Activated CD4-positive, alpha-beta T cell treated with anti-CD3 and anti-CD28 coated beads, Interleukin-2, amount 50 U/mL, for 16 hours (primary cell): ENCODE results near the gene GYPA.
"Not testable (repeated sequence)": the region's sequence is repeated elsewhere in the genome, so short reads cannot be mapped to it uniquely, and the experiment has no call there.

ENCODE experiments used
- DNase-seq: peaks from one replicate; pipeline ENCODE4 v3.0.0-alpha.2; 2020

The GYPA gene

DNA sequence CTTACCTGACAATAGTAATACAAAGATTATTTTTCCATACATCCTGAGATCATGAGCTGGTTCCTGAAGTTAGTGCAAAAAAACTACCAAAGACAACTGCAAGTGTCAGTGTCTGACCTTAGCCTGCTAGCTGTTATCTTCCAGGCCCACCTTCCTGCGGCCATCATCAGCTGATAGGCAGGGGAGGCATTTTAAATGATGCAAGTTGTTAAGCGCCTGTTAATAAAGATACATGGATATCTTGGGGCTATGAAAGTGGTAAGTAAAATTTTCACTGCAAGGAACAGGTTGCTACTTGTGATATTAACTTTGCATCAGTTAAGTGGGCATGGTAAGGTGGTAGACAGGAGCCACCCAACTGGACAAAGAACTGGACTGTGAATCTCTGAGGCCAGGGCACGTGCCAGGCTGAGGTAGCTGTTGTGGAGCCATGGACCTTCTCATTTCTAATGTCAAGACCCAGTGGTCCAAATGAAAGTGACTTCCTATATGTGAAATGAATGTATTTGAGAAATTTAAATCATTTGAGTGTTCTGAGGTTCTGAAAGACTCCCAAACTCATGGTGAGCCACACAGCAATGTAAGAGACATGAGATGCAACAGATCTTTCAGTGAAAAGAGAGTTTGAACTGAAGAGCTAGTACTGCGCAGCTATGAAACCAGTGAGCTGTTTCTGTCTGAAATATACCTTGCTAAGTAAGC, at the start of gene GYPA:
TSS of gene GYPA (minus strand) at position 125 of the 702 bp plus-strand sequence. CDS start at position 42, 83 bp downstream.
- DNase-seq, result not testable (repeated sequence)

DNA sequence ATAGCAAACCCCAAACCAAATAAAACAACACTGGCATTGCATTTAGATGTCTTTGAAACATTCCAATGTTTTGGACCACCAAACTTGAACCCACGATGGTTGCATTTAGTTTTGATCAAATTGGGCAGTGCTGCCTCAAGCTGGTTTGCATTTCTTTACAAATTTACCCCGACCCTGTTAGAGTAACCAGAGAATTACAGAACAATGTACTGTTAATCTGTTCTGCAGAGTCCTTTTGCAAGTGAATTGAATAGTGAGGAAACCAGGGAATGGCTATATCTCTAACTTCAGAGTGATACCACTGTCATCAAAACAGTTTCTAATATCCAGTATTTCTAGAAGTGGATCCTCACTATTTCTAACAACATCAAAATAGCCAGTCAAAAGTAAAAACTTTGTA, 49.5 kb upstream of the GYPA start:
- DNase-seq, result no peak

DNA sequence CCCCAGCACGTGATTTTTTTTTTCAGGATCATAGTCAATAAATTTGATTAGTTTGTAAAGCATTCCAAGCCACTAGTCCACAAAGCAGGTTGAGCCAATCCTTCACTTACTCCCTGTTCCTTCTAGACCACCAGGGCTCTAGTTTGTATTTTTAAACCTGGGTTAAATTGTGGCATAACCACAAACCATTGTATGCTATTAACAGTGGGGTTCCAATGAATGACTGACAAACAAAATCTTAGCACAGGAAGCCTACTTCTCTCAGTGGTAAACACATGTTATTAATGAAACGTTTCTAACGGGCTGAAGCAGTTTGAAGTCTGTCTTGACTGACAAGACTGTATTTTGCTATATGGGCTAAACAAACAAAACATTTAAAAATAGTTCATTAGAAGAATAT, 48.6 kb upstream of the GYPA start:
- no peak for DNase-seq

DNA sequence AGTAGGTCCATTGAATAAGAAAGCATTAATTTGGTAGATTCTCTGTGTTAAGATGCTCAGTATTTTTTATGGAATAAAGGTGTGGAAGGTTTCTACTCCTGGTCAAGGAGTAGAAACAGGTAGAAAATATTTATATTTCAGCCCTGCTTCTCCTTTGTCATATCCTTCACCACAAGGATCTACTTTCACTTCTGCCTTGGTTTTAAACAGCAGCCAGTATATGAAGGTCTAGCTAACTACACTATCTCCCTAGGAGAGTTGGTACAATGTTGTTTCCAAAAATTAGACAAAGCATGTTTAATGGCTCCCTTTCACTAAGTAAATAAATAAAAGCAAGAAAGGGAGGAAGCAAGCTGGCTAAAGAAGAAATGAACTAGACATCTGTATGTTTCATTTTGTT, 44.6 kb upstream of the GYPA start:
- no peak for DNase-seq

DNA sequence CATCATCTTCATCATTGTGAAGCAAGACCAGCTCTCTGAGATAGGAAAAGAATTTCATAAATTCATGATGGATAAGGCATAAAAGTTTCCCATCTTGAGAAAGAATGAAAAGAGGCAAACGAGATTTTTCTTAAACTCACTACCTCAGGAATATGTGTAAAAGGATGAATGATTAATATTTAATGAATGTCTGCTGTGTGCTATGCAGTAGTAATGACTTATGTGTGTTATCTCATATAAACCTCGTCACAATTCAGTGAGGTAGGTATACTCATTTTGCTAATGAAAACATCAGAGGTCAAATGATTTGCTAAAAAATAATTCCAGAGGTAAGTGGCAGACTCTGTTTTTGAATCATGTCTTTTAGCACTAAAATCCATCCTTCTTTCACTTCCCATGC, 42.6 kb upstream of the GYPA start:
- DNase-seq, result no peak

DNA sequence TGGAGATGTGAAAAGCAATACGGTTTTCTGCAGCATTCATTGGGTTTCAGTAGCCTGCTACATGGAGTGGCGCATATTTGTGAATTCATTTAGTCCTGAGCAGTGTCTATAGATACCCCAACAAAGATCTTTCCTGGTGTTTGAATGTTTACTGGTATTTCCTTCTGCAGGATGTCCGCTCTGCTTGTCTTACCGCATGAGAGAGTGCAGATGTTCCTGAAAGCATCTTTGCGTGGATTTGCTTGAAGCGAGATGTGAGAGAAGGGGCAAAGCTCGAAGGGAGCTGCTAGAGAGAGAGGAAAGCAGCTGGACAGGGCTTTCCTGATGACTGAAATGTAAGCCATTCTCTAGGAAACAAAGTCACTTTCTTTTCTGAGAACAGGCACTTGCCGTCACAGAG, 40.9 kb upstream of the GYPA start:
- DNase-seq, result no peak

DNA sequence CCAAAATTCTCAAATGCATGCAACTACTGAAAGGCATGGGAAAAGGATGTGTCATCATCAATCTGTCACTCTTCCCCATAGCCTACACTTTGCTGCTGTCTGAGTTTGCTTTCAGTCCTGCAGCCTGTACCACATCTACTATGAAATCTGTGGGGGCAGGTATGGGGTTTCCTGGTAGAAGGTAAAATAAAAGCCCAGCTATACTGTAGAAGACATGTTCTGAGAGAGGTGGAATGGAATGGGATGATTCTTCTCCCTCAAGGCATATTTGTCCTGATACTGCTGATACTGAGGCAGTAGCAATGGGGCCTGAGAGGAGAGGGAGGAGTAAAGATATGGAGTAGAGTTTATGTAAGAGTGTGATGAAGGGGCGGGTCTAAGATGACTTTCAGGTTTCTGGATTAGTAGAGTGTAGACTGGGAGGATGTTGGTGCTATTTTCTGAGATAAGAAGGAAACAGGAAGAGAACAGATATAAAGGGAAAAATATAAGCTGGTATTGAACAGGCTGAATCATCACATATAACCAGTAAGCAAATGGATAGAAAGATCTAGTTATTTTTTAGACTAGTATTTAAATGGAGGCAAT, 38.7 kb upstream of the GYPA start:
- DNase-seq, result peak; percentile 21

DNA sequence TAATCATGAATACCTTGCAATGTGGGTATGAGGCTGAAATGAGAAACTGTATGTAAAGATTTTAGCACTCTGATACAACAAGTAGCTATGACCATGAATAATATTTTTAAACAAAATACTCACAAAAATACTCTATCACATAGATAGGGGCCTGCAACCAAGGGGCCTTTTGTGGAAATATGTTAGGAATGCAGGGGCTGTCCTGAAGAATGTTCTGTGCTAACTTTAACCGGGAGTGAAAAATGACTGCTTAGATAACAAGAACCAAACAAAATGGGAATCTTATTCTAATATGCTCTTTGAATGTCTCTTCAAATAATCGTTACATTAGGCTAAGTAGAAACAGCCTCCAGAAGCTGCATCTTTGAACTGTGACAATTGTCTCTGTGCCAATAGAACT, 37.9 kb upstream of the GYPA start:
- no peak for DNase-seq

DNA sequence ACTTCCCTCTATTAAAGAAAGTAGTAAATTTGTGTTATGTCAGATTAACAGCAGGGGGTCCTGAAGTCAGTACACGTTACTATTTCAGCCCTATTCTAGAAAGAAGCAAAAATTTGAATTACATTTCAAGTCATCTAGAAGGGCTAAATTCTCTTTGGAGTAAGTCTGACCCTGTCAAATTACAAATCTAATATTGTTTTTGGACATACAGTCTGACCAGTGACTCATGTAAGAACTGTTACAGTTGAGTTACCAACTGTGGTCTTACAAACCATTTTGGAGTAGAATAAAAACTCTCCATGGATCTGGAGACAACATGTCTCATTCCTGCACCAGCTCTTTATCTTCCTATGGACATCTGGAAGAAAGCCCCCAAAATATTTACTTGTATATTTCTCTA, 36.0 kb upstream of the GYPA start:
- no peak for DNase-seq

DNA sequence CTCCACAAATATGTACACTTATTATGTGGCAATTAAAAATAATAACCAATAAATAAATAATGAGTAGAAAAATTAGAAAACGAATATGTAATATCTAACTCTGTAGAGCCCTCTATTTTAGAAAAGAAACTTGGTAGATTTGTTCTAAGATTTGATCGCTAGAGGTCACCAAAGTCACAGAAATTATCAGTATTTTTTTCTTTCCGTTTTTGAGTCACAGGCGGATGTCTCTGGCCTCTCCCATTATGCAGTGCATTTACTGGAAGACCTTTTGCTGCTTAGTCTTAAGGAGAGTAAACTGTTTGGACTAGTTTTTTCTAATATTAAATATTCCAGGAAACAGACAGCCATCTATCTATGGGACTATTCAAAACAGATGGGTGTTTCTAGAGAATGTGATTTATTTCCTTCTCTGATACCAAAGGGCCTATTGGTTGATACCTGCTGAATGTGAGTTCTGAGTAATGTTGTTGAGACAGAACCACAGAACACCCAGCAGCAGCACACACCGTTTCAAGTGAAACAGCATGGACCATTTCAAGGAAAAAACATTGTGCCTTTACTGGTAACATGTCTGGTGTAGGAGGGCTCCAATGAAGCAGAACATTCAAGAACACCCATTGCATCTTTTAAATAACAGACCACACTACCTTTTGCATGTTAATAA, 34.0 kb upstream of the GYPA start:
- peak; percentile 68 for DNase-seq

DNA sequence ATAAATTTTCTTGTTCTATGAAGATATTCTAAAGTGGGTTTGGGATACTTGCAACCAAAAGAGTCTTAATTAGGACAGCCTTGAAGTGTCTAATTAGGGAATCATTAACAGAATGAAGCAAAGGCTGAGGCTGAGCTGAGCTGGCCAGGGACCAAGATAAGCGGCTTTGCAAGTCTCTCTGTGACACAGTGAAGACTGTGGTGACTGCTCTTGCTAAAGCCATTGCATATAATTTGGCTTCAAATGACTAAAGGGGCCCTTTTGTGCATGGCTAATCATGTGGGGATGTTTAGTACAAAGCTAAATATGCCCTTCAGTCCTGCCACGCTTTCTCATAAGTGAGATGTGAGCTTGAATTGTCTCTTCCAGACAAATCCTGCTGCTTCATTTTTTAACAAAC, 31.2 kb upstream of the GYPA start:
- DNase-seq, result no peak

DNA sequence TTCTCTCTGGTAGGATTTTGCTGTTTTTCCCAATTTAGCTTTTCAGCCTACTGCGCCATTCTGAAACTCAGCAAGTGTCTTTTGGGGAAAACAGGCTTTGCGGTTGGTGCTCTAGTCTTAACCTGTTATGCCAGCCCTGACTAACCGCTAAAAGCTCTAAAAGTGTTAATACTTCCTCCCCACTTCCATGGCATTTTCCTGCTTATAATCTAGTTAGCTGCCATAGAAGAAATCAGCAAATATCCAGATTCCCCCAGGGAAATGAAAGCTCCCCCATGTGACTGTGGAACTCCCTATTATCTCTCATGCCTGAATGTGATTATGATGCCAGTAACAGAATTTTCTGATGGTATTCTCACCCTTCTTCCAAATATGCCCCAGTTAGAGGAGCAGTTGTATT, 28.7 kb upstream of the GYPA start:
- no peak for DNase-seq

DNA sequence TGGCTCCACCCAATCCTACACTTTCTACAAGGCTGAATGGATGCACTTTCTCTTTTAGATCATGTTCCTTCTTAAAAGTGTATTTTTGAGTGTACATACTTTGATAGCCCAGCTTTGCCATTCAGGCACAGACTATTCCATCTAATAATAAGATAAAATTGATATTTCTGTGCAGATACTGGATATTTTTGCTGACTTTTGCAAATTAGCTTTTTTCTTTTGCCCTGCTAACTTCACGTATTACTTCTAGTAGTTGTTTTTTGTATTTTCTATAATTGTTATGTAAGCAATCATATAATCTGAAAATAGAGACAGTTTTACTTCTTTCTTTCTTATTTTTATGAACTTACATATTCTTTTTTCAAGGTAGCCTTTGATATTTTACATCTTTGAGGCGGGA, 13.5 kb upstream of the GYPA start:
- DNase-seq, result no peak

DNA sequence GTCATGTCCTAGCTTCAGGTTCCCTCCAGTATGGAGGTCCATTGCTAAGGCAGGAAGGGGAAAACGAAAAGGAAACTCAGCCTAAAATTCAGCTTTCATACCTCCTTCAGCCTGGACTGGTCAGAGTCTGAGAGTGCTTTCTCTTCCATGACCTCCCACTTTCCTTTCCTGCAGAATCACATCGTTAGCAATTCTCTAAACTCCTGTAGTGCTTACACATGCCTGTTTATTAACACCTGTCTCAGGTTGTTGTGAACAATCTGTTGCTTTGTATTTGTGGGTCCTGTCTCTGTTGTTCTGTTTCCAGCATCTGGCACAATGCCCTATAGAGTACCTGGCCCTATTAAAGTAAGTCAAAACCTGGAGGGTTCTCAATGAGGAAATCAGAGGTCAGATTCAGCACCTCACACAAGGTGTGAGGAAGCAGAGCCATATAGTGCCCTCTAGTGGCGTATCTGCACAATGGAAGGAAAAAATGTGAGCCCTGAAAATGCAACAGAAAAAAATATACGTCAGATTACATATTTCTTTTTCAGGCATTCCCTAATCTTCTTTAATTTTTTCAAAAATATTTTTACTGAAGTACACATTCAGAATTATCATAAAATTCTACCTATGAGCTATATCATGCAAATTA, 2.3 kb upstream of the GYPA start:
- peak; percentile 29 for DNase-seq

DNA sequence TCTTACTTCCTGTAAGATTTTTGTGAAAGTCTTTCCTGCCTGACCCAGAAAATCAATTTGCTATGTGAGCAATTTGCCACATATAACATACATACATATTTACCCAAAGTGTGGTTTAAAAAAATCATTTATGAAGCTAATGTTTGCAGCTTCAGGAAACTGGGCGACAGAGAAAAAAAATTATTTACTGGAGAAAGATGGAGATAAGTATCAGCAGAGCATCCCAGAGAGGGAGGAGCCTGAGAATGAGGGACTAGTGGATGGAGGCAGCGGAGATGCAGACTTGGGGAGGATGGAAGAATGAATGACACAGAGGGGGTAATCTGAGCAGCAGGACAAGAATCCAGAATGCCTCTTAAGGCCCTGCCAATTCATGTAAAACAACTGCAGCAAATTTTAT, 975 bp upstream of the GYPA start:
- no peak for DNase-seq

DNA sequence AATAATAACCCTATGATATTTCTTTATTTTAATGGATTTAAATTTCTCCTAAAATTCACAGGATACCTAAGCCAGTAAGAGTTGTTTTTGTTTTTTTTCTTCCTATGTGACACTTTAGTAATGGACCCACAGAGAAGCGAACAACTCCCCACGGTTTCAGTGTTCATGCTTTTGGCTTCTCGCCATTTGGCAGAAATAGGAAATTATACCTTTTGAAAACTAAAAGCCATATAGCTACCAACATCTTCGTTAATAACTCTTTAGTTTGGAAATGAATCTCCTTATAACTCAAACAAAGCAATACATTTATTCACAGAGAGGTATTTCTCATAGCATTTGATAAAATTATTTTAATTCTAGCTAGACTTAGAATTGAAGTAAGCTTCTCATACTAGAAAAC, 527 bp downstream of the GYPA start:
- not testable (repeated sequence) for DNase-seq

DNA sequence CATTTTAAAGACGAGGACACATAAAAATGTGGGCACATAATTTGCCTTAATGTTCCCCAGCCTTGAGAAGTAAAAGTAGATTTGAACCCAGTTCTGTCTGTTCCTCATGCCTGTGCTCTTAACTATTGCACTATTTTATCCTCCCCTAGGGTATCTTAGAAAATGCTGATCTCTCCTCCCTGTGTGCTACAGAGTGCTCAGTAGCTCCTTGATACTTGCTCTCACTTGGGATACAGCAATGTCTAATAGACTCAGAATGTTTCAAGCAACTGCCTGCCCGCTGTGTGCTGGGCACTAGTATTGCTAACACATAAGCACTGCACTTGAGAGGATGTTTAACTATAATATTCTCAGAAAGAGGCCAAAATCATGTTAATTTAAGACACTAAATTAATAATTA, 971 bp downstream of the GYPA start:
- DNase-seq, result not testable (repeated sequence)

DNA sequence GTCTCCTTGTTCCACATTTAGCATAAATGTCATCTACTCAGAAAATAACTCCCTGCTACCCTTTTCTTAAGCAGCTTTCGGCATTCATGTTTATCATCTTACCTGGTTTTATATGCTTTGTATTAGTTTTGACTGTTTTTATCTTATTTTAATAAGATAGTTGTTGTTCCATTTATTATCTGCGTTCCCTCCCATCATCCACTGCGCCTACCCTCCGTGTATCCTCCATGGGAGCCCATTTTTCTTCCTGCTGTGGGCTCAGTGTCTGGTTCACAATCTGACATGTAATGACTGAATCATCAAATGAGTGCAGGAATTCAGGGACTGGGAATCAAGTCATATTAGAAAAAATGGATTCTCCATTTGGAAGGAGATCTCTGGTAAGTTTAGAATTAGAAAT, 2.3 kb downstream of the GYPA start:
- DNase-seq, result not testable (repeated sequence)

DNA sequence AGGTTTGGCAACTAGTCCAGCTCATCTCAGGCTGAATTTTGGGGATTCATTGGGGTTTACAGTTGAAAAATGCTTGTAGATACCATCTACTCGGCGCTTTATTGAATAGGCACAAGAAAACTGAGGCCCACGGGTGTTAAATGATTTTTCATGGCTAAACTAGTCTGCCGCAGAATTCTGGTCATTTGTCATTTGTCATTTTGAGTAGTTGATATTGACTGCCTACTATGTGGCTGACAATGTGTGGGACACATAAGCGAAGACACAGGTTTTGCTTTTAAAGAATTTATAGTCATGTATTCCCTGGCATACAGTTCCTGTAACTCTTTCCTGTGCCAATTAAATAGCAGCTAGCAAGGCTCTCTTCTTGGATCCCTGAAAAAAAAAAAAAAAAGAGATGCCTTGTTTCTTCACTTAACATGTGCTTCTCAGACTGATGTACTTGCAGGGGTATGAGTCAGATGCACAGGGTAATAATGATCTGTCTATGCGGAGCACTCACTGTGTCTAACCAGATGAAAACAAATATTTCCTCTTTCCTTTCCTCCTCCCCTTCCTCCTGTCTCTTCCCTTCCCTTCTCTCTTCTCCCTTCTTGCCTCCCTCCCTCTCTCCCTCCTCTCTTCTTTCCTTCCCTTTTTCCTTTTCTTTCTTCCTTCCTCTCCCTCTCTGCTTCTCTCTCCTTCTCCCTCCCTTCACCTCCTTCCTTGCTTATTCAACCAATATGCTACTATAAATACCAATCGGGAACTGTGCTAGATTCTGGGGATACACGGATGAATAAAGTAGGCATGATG, 3.2 kb downstream of the GYPA start:
- not testable (repeated sequence) for DNase-seq

DNA sequence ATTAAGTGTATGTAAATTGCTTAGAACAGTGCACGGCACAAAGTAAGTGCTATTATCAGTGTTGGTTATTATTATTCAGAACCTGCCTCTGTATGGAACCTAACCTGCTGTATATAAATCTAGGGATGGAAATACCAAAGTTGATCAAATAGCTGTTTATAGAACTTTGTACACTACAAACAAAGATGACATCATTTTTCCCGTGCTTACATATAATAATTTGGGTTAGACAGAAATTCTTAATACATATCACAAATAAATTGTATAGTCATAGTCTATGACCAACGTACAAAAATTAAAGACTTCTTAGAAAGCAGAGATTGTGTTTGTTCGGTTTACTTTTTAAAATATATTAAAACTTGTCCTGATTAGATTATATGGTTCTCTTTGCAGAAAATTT, 4.3 kb downstream of the GYPA start:
- not testable (repeated sequence) for DNase-seq

DNA sequence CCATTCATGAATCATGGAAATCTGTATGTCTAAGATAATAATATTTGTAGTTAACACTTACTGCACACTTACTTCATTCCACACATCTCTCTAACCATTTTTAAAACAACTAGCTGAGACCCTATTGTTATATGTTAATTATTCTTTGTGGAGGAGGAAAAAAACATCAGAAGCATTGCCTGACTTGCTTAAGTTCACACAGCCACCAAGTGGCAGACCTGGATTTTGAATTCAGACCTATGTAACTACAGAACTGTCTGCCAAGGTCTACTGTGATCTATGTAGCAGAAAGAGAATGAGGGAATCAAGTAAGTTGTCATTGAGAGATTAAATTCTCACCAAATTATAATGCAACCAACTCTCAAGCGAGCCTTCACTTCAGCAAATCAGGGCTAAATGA, 10.4 kb downstream of the GYPA start:
- DNase-seq, result not testable (repeated sequence)

DNA sequence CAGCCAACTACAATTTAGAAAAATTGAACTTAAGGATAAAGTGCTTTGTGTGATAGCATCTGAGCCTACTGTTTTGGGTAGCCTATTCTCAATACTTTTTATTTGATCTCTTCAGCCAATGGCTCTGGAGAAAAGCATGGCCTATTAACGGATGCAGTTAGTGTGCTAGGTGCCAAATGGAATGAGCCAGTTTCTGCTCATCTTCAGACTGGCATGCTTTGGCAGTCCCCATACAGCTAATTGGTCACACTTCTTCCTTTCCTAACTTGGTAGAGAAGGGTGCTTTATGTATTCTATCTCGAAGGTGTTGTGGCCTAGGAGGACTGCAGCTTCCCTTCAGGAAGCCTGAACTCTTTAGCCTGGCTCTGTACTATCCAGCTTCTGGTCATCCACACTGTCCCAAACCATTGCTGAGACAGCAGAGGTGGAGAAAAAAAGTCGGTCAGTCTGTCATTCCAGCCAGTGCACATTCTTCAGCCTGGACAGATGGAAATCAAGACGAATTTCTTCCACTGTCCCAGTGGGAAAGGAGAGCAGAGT, 11.1 kb downstream of the GYPA start:
- not testable (repeated sequence) for DNase-seq
